Astrocyte (in vitro differentiated cells and primary cell): Measurements from ENCODE around the gene RAB11B. TPM values are rescaled to one million over a fixed set of nuclear protein-coding genes. Genes with fewer than 3 reads are reported as not detected.
A peak's percentile ranks its signal among the peaks of the same experiment; 100 is the strongest.

ENCODE experiments used
- DNase-seq: peaks from one replicate; pipeline ENCODE4 v3.0.0-alpha.2; 2010; ENCODE audit warnings: low read depth
- FAIRE-seq: peaks from 2 replicates; lab custom pipeline; 2011; peaks lifted over from hg19 to GRCh38; lab: Jason Lieb, UNC
- H2AFZ ChIP-seq: 2 replicates; pipeline ENCODE4 v1.6.0; 2012; ENCODE audit warnings: low read depth, low read length, inconsistent platforms
- H3K27ac ChIP-seq: 2 replicates; pipeline ENCODE4 v1.5.1; 2011; ENCODE audit warnings: low read depth, low read length, inconsistent platforms
- H3K27me3 ChIP-seq: 2 replicates; pipeline ENCODE4 v1.6.0; 2011; ENCODE audit warnings: low read length, inconsistent platforms; ENCODE audit not compliant: insufficient read depth
- H3K36me3 ChIP-seq: 2 replicates; pipeline ENCODE4 v1.5.1; 2011; ENCODE audit warnings: low read length, inconsistent platforms; ENCODE audit not compliant: insufficient read depth
- H3K4me1 ChIP-seq: 2 replicates; pipeline ENCODE4 v1.5.1; 2011; ENCODE audit warnings: low read length, inconsistent platforms; ENCODE audit not compliant: insufficient read depth
- H3K4me2 ChIP-seq: 2 replicates; pipeline ENCODE4 v1.6.0; 2012; ENCODE audit warnings: low read length, inconsistent platforms
- H3K4me3 ChIP-seq: 2 replicates; pipeline ENCODE4 v1.5.1; 2011; ENCODE audit warnings: low read depth, mild to moderate bottlenecking, low read length, inconsistent platforms; ENCODE audit not compliant: insufficient read depth
- H3K79me2 ChIP-seq: 2 replicates; pipeline ENCODE4 v1.6.0; 2012; ENCODE audit warnings: mild to moderate bottlenecking, low read length, inconsistent platforms; ENCODE audit not compliant: insufficient read depth
- H3K9ac ChIP-seq: 2 replicates; pipeline ENCODE4 v1.6.0; 2012; ENCODE audit warnings: mild to moderate bottlenecking, low read length, inconsistent platforms
- H3K9me3 ChIP-seq: 2 replicates; pipeline ENCODE4 v1.5.1; 2012; ENCODE audit warnings: low read depth, mild to moderate bottlenecking, low read length, inconsistent platforms; ENCODE audit not compliant: insufficient read depth
- H4K20me1 ChIP-seq: 2 replicates; pipeline ENCODE4 v1.6.0; 2012; ENCODE audit warnings: low read length, inconsistent platforms; ENCODE audit not compliant: insufficient read depth
- H3K27ac Mint-ChIP-seq: one replicate; pipeline ENCODE4 v1.8.0; 2021; ENCODE audit warnings: mild to moderate bottlenecking, mixed read lengths; ENCODE audit not compliant: unreplicated experiment
- H3K27me3 Mint-ChIP-seq: one replicate; pipeline ENCODE4 v1.8.0; 2021; ENCODE audit warnings: low read depth, mixed read lengths; ENCODE audit not compliant: unreplicated experiment
- H3K36me3 Mint-ChIP-seq: one replicate; pipeline ENCODE4 v1.8.0; 2021; ENCODE audit warnings: low read depth, mixed read lengths; ENCODE audit not compliant: unreplicated experiment
- H3K4me1 Mint-ChIP-seq: one replicate; pipeline ENCODE4 v1.8.0; 2021; ENCODE audit warnings: low read depth, mixed read lengths; ENCODE audit not compliant: unreplicated experiment
- H3K4me3 Mint-ChIP-seq: one replicate; pipeline ENCODE4 v1.8.0; 2021; ENCODE audit warnings: mild to moderate bottlenecking, moderate library complexity, mixed read lengths; ENCODE audit not compliant: unreplicated experiment
- H3K9me3 Mint-ChIP-seq: one replicate; pipeline ENCODE4 v1.8.0; 2021; ENCODE audit warnings: mild to moderate bottlenecking, mixed read lengths; ENCODE audit not compliant: unreplicated experiment
- EZH2 ChIP-seq: IDR thresholded peaks from 2 replicates; pipeline ENCODE4 v1.6.1; 2012; ENCODE audit warnings: mild to moderate bottlenecking, low read length, inconsistent platforms; ENCODE audit not compliant: insufficient read depth
- total RNA-seq: library from RNA; stranded (reverse); gene quantifications from 2 replicates; pipeline ENCODE4 v1.2.1, GENCODE V29; 2021
- TF ChIP-seq, protein P1 (sequence below): IDR thresholded peaks from 2 replicates; pipeline ENCODE4 v1.5.1; 2011; ENCODE audit warnings: low read depth, mild to moderate bottlenecking, inconsistent platforms, low read length, moderate library complexity; ENCODE audit not compliant: insufficient read depth

RAB11B gene
- total RNA-seq, 1 donor from 2014 or later = 85.2 TPM

GRCh38 chr19:8392017-8392591 lies 1.9 kb downstream of the RAB11B start:
- FAIRE-seq (no peak), DNase-seq (no peak)
- H3K79me2 ChIP-seq = peaks cover 62% of the 10 kb centered on the region
- H3K4me1 ChIP-seq = peaks cover 14% of the 10 kb centered on the region
- no peaks in the 10 kb centered on the region for H3K9me3 ChIP-seq
- H4K20me1 ChIP-seq = peaks cover 60% of the 10 kb centered on the region
- no peak overlapping the region for H3K27ac ChIP-seq
- H3K9ac ChIP-seq = no peak overlapping the region
- peaks cover 4% of the 10 kb centered on the region for H3K36me3 Mint-ChIP-seq
- H3K9me3 Mint-ChIP-seq = peaks cover 3% of the 10 kb centered on the region
- H3K27ac Mint-ChIP-seq = no peak overlapping the region
- no peaks in the 10 kb centered on the region for H3K27me3 ChIP-seq
- H3K4me1 Mint-ChIP-seq = peaks cover 18% of the 10 kb centered on the region
- H3K4me2 ChIP-seq = peak overlapping the region; percentile 67
- no peaks in the 10 kb centered on the region for H3K27me3 Mint-ChIP-seq
- peak overlapping the region; percentile 67 for H3K4me3 Mint-ChIP-seq
- TF ChIP-seq, protein P1, sequence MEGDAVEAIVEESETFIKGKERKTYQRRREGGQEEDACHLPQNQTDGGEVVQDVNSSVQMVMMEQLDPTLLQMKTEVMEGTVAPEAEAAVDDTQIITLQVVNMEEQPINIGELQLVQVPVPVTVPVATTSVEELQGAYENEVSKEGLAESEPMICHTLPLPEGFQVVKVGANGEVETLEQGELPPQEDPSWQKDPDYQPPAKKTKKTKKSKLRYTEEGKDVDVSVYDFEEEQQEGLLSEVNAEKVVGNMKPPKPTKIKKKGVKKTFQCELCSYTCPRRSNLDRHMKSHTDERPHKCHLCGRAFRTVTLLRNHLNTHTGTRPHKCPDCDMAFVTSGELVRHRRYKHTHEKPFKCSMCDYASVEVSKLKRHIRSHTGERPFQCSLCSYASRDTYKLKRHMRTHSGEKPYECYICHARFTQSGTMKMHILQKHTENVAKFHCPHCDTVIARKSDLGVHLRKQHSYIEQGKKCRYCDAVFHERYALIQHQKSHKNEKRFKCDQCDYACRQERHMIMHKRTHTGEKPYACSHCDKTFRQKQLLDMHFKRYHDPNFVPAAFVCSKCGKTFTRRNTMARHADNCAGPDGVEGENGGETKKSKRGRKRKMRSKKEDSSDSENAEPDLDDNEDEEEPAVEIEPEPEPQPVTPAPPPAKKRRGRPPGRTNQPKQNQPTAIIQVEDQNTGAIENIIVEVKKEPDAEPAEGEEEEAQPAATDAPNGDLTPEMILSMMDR = no peak
- no peak for TF ChIP-seq EZH2
- H3K36me3 ChIP-seq = no peaks in the 10 kb centered on the region
- H3K4me3 ChIP-seq = no peak overlapping the region
- no peak overlapping the region for H2AFZ ChIP-seq

DNA sequence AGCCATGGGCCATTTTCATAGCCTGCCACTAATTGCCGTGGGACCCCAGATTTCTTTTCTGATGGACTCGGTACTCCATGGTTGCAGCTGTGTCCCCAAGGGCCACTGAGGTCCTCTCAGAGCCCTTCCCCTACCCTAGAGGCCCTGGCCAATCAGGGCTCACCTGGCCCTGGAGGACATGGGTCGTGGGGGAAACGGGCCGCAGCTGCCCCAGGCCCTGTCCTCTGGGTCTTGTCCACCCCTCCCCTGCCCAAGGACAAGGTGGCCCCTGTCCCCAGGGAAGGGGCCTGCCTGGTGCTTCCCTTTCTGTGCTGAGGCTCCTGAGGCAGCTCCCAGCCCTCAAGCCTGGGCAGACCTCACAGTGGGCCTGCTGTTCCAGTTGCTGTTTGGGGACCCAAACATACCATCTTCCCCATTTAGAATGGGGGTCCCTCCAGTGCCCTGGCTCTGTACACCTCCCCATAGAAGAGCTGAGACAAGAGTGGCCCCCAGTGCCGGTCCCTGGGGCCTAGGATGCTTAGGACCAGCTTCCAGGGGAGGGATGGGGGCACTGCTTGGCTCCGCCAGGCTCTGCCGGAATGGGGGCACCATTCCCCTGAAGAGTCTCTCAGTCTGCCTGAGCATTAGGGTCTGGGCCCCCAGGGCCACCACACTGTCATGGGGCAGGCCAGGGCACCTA lies 3.2 kb downstream of the RAB11B start:
- H3K36me3 Mint-ChIP-seq = peaks cover 4% of the 10 kb centered on the region
- no peak for TF ChIP-seq EZH2
- Histone ChIP-seq H3K79me2 (peaks cover 75% of the 10 kb centered on the region), H3K9ac (no peak overlapping the region), H3K27me3 (no peaks in the 10 kb centered on the region), H3K4me2 (no peak overlapping the region), H3K4me3 (no peak overlapping the region), H3K4me1 (peaks cover 20% of the 10 kb centered on the region), H3K36me3 (no peaks in the 10 kb centered on the region), H3K9me3 (no peaks in the 10 kb centered on the region), H2AFZ (no peak overlapping the region), H3K27ac (no peak overlapping the region), H4K20me1 (peaks cover 72% of the 10 kb centered on the region)
- H3K27me3 Mint-ChIP-seq = no peaks in the 10 kb centered on the region
- peaks cover 3% of the 10 kb centered on the region for H3K9me3 Mint-ChIP-seq
- no peak for FAIRE-seq
- DNase-seq = no peak
- no peak overlapping the region for H3K4me3 Mint-ChIP-seq
- no peak overlapping the region for H3K27ac Mint-ChIP-seq
- peaks cover 20% of the 10 kb centered on the region for H3K4me1 Mint-ChIP-seq

GRCh38 chr19:8393871-8394250 lies 3.7 kb downstream of the RAB11B start:
- Mint-ChIP-seq H3K4me1 (peaks cover 20% of the 10 kb centered on the region), H3K27ac (no peak overlapping the region), H3K36me3 (peaks cover 4% of the 10 kb centered on the region), H3K9me3 (peaks cover 3% of the 10 kb centered on the region), H3K27me3 (no peaks in the 10 kb centered on the region), H3K4me3 (no peak overlapping the region)
- Histone ChIP-seq H3K36me3 (no peaks in the 10 kb centered on the region), H4K20me1 (peaks cover 75% of the 10 kb centered on the region), H3K27ac (no peak overlapping the region), H3K4me2 (no peak overlapping the region), H3K9ac (no peak overlapping the region), H3K4me1 (peaks cover 20% of the 10 kb centered on the region), H3K4me3 (no peak overlapping the region), H2AFZ (no peak overlapping the region), H3K27me3 (no peaks in the 10 kb centered on the region), H3K9me3 (no peaks in the 10 kb centered on the region), H3K79me2 (peaks cover 78% of the 10 kb centered on the region)
- TF ChIP-seq EZH2 = no peak
- TF ChIP-seq, protein P1 = no peak
- FAIRE-seq = no peak
- no peak for DNase-seq
